Activated T-cell treated with anti-CD3 and anti-CD28 coated beads for 24 hours (primary cell): ENCODE results near the gene TAF1L.

ENCODE experiments used
- DNase-seq: peaks from one replicate; pipeline ENCODE4 v3.0.0-alpha.2; 2020; ENCODE audit warnings: low read depth

TAF1L gene

DNA sequence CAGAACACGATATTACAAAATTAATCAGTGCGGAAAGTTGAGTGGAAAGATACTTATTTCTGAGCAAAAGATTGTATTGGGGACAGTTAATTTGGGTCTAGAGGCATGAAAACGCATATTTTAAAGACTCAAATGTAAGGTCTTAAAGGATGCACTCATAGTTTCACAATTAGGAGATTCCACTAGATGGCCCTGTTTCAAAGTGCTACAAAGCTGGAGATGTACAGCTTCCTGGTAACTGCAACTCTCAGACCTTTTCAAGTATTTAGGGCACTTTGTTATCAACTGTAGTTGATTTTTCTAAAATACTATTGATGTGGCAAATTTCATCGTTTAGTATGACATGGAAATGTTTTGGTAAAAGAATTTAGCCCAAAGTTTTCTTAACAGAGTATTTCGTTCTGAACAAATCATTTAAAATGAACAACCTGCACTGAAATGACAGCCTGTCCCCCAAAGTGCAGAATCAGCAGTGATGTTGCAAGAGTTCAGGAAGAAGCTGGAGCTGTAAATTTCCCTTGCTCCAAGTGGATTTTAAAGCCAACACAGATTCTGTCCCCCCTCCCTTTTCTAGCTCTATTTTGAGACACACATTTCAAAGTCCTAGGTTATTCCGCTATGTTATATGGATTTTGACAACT, 46.3 kb downstream of the TAF1L start:
- DNase-seq, result no peak

GRCh38 chr9:32587901-32588300, 47.6 kb downstream of the TAF1L start:
- DNase-seq, result no peak

DNA sequence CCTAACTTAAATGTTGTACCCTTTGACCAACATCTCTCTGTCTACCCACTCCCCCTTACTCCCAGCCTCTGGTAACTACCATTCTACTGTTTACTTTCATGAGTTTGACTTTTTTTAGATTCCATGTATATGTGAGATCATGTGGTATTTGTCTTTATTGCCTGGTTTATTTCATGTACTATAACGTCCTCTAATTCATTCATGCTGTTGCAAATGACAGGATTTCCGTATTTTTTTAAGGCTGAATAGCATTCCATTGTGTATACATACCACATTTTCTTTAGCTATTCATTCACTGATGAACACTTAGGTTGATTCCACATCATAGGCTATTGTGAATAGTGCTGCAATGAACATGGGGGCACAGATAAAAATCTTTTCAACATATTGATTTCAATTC, 50.7 kb downstream of the TAF1L start:
- DNase-seq, result no peak

GRCh38 chr9:32581512-32582143, 53.8 kb downstream of the TAF1L start:
- DNase-seq, result no peak

- no peak for DNase-seq
Observed at GRCh38 chr9:32580631-32581300, 54.7 kb downstream of the TAF1L start.

GRCh38 chr9:32579706-32580331, 55.6 kb downstream of the TAF1L start:
- peak; percentile 59 for DNase-seq
